SK-N-SH (cell line): ENCODE measurements around the gene AFMID. TPM values are rescaled to one million over a fixed set of nuclear protein-coding genes. Genes with fewer than 3 reads are reported as not detected.
A peak's percentile ranks its signal among the peaks of the same experiment; 100 is the strongest.

Experiments
- CTCF ChIA-PET: fragments of 300-600, 350-600 bp; formaldehyde crosslinking; extraction: SDS; loops from one replicate; lab custom pipeline; 2021; lab: Yijun Ruan, JAX
- POLR2A ChIA-PET: fragments of 350-600 bp; sonication (Branson Sonifier 250); formaldehyde crosslinking; extraction: SDS; loops from one replicate; lab custom pipeline; 2020; ENCODE audit warnings: antibody characterized with exemption, inconsistent platforms; lab: Yijun Ruan, JAX
- DNase-seq: peaks from one replicate; pipeline ENCODE4 v3.0.0; 2012
- H2AFZ ChIP-seq: fragments of 200-600 bp; sonication (generic); 2 replicates; pipeline ENCODE4 v1.8.1; 2016; ENCODE audit warnings: antibody characterized with exemption, mild to moderate bottlenecking, low read depth
- H3F3A ChIP-seq: fragments of 200-600 bp; sonication (generic); replicated peaks from 2 replicates; pipeline ENCODE3; 2016; ENCODE audit warnings: antibody characterized with exemption, mild to moderate bottlenecking; ENCODE audit not compliant: insufficient read depth
- H3K27ac ChIP-seq, 2 experiments: fragments of 200-500 bp in 1 of 2; fragments of 200-600 bp in 1 of 2; sonication (Bioruptor generic) in 1 of 2; sonication (generic), shearing (Covaris generic) in 1 of 2; 2 replicates each; pipeline versions ENCODE4 v1.5.1 to v1.6.1; 2014 to 2016; ENCODE audit warnings: low read depth in 2 of 2, inconsistent platforms in 1 of 2, low read length in 1 of 2, mild to moderate bottlenecking in 1 of 2, mixed read lengths in 1 of 2
- H3K27me3 ChIP-seq: fragments of 200-600 bp; sonication (generic), shearing (Covaris generic); 2 replicates; pipeline ENCODE4 v1.6.1; 2016; ENCODE audit warnings: mixed run types; ENCODE audit not compliant: insufficient read depth
- H3K36me3 ChIP-seq, 2 experiments: fragments of 200-500 bp in 1 of 2; fragments of 200-600 bp in 1 of 2; sonication (Bioruptor generic) in 1 of 2; sonication (generic) in 1 of 2; replicated peaks in 1 of 2; 2 replicates each; pipeline versions ENCODE3 to v1.5.1; 2014 to 2016; ENCODE audit warnings: low read length in 1 of 2, mild to moderate bottlenecking in 1 of 2; ENCODE audit not compliant: insufficient read depth in 2 of 2, control insufficient read depth in 1 of 2
- H3K4me1 ChIP-seq, 2 experiments: fragments of 200-500 bp in 1 of 2; fragments of 200-600 bp in 1 of 2; sonication (Bioruptor generic) in 1 of 2; sonication (generic), shearing (Covaris generic) in 1 of 2; 2 replicates each; pipeline versions ENCODE4 v1.5.1 to v1.6.1; 2014 to 2016; ENCODE audit warnings: low read depth in 1 of 2, low read length in 1 of 2, mixed run types in 1 of 2; ENCODE audit not compliant: insufficient read depth in 2 of 2, control insufficient read depth in 1 of 2
- H3K4me2 ChIP-seq: fragments of 200-600 bp; sonication (generic), shearing (Covaris generic); 2 replicates; pipeline ENCODE4 v1.6.1; 2017; ENCODE audit warnings: mixed run types
- H3K4me3 ChIP-seq, 2 experiments: fragments of 200-500 bp in 1 of 2; fragments of 200-600 bp in 1 of 2; sonication (Bioruptor generic) in 1 of 2; sonication (generic), shearing (Covaris generic) in 1 of 2; 2 replicates each; pipeline versions ENCODE4 v1.5.1 to v1.8.1; 2014 to 2016; ENCODE audit warnings: low read depth in 2 of 2, inconsistent platforms in 1 of 2, low read length in 1 of 2, mild to moderate bottlenecking in 1 of 2, mixed read lengths in 1 of 2, moderate library complexity in 1 of 2
- H3K79me2 ChIP-seq: fragments of 200-600 bp; sonication (generic); 2 replicates; pipeline ENCODE4 v1.8.1; 2017; ENCODE audit warnings: mild to moderate bottlenecking; ENCODE audit not compliant: insufficient read depth
- H3K9ac ChIP-seq: fragments of 200-600 bp; sonication (generic); 2 replicates; pipeline ENCODE4 v1.6.1; 2017; ENCODE audit warnings: mixed run types
- H3K9me2 ChIP-seq: fragments of 200-600 bp; sonication (generic); 2 replicates; pipeline ENCODE4 v1.6.1; 2017; ENCODE audit warnings: mixed run types
- H3K9me3 ChIP-seq: fragments of 200-600 bp; sonication (generic); 2 replicates; pipeline ENCODE4 v1.6.1; 2017; ENCODE audit warnings: mixed run types, mild to moderate bottlenecking, moderate library complexity
- H4K20me1 ChIP-seq: fragments of 200-600 bp; sonication (generic); 2 replicates; pipeline ENCODE4 v1.6.1; 2017; ENCODE audit warnings: mild to moderate bottlenecking, mixed run types; ENCODE audit not compliant: insufficient read depth
- CTCF ChIP-seq: fragments of 200-600 bp; sonication (generic); IDR thresholded peaks from 2 replicates; pipeline ENCODE4 v1.6.1; 2017; ENCODE audit warnings: antibody characterized with exemption, mild to moderate bottlenecking, moderate library complexity
- EP300 ChIP-seq, 2 experiments: IDR thresholded peaks; 2 replicates each; pipeline versions ENCODE4 v1.4.0 to v1.6.1; 2012; ENCODE audit warnings: borderline replicate concordance in 1 of 2, low read depth in 1 of 2, low read length in 1 of 2
- EZH2phosphoT487 ChIP-seq: fragments of 200-600 bp; sonication (generic); IDR thresholded peaks from 2 replicates; pipeline ENCODE4 v1.6.1; 2017; ENCODE audit warnings: low read depth, mixed run types, mild to moderate bottlenecking, antibody characterized with exemption, moderate library complexity, borderline replicate concordance
- FOXJ3 ChIP-seq: sonication (generic); formaldehyde crosslinking; IDR thresholded peaks from 2 replicates; pipeline ENCODE4 v1.5.1; 2020; ENCODE audit warnings: mild to moderate bottlenecking, missing genetic modification reagents
- FOXM1 ChIP-seq: IDR thresholded peaks from 2 replicates; pipeline ENCODE4 v1.4.0; 2012; ENCODE audit warnings: low read depth, mild to moderate bottlenecking
- GATA2 ChIP-seq: sonication (generic); formaldehyde crosslinking; IDR thresholded peaks from 2 replicates; pipeline ENCODE4 v1.5.0; 2020; ENCODE audit warnings: mild to moderate bottlenecking, missing genetic modification reagents
- MAX ChIP-seq: IDR thresholded peaks from 2 replicates; pipeline ENCODE4 v1.4.0; 2012; ENCODE audit warnings: low read depth
- NFIC ChIP-seq: IDR thresholded peaks from 2 replicates; pipeline ENCODE4 v1.4.0; 2012; ENCODE audit warnings: borderline replicate concordance
- RAD21 ChIP-seq: IDR thresholded peaks from 2 replicates; pipeline ENCODE4 v1.6.1; 2012; ENCODE audit warnings: mild to moderate bottlenecking, low read length
- RCOR1 ChIP-seq: fragments of 150-350 bp; IDR thresholded peaks from 2 replicates; pipeline ENCODE4 v1.6.1; 2017; ENCODE audit warnings: antibody characterized with exemption, low read length
- REST ChIP-seq: IDR thresholded peaks from 2 replicates; pipeline ENCODE4 v1.6.1; 2012; ENCODE audit warnings: mild to moderate bottlenecking, low read depth, low read length, moderate library complexity
- RFX5 ChIP-seq: IDR thresholded peaks from 2 replicates; pipeline ENCODE4 v1.6.1; 2012; ENCODE audit warnings: mild to moderate bottlenecking, improper control_type of control experiment, low read length
- SIN3A ChIP-seq: IDR thresholded peaks from 2 replicates; pipeline ENCODE4 v1.6.1; 2012; ENCODE audit warnings: low read depth, mild to moderate bottlenecking, low read length, moderate library complexity, borderline replicate concordance
- SMC3 ChIP-seq: IDR thresholded peaks from 2 replicates; pipeline ENCODE4 v1.6.1; 2012; ENCODE audit warnings: low read depth, low read length, improper control_type of control experiment
- TEAD4 ChIP-seq: IDR thresholded peaks from 2 replicates; pipeline ENCODE4 v1.4.0; 2012; ENCODE audit warnings: mild to moderate bottlenecking, borderline replicate concordance; ENCODE audit not compliant: insufficient read depth
- YY1 ChIP-seq: IDR thresholded peaks from 2 replicates; pipeline ENCODE4 v1.4.0; 2012; ENCODE audit warnings: low read depth, mild to moderate bottlenecking
- ZBTB33 ChIP-seq: IDR thresholded peaks from 2 replicates; pipeline ENCODE4 v1.4.0; 2012; ENCODE audit warnings: low read depth, borderline replicate concordance
- WGBS: methylation state at CpG from one replicate; pipeline ENCODE4 v1.1.6; 2017; ENCODE audit warnings: low lambda C conversion rate; 5-methylcytosine and 5-hydroxymethylcytosine counted together
- polyA plus RNA-seq, 3 experiments: library from polyadenylated mRNA; depleted of rRNA; stranded (reverse); fragments of >200 nt; gene quantifications; 2 replicates each; pipeline ENCODE4 v1.2.3, GENCODE V29; 2012

The AFMID gene
- polyA plus RNA-seq, 1 of the 3 experiments (the other 2 are of a cell fraction), result 44.4 TPM

GRCh38 chr17:78251773-78252103 is 64.6 kb downstream of the AFMID start (continued):
- TF ChIP-seq SIN3A, result no peak

GRCh38 chr17:78252111-78252634 is 65.0 kb downstream of the AFMID start:
- Histone ChIP-seq H3F3A (peaks cover 7% of the 10 kb centered on the region), H3K27ac (peak overlapping the region in 1 of 2 experiments; percentile 82; a peak in 2 of 4 replicates), H3K4me3 (no peak overlapping the region), H3K4me2 (no peak overlapping the region), H3K4me1 (peaks cover 0 to 74% of the 10 kb centered on the region in 2 experiments; a peak in 2 of 4 replicates), H4K20me1 (no peaks in the 10 kb centered on the region), H3K9me3 (no peaks in the 10 kb centered on the region), H3K79me2 (no peaks in the 10 kb centered on the region), H3K36me3 (no peaks in the 10 kb centered on the region), H2AFZ (no peak overlapping the region), H3K9ac (no peak overlapping the region), H3K27me3 (no peaks in the 10 kb centered on the region), H3K9me2 (no peaks in the 10 kb centered on the region)
- ChIA-PET CTCF (interaction anchor here (1.1 to 8.9 kb wide), 25 partner anchors 11 to 287 kb away, joined by 3 to 196 read pairs (median 33); partner anchors contain the start of genes AFMID, SOCS3, TK1 and TMC6), POLR2A (no interaction called here)
- DNase-seq, result no peak
- 89% methylated on average over 11 of the region's 12 CpGs for WGBS
- TF ChIP-seq ZBTB33 (no peak), EZH2phosphoT487 (no peak), EP300 (IDR thresholded peaks at IDR 0.05; ENCODE audit: borderline replicate concordance in 1 of 2, low read depth in 1 of 2, low read length in 1 of 2) (no peak), RCOR1 (no peak), SMC3 (no peak), TEAD4 (no peak), GATA2 (CRISPR knock-in tag) (no peak), FOXJ3 (CRISPR knock-in tag) (no peak), NFIC (no peak), RFX5 (no peak), RAD21 (no peak), YY1 (no peak), MAX (no peak), REST (no peak), CTCF (no peak), FOXM1 (no peak)
- TF ChIP-seq, all 33 proteins: peak for 0
